ENCODE results near the gene DCANP1. TPM values are rescaled to one million over a fixed set of nuclear protein-coding genes. Genes with fewer than 3 reads are reported as not detected.

The DCANP1 gene
- total RNA-seq, 1 experiment from 2014 or later = not detected

DNA sequence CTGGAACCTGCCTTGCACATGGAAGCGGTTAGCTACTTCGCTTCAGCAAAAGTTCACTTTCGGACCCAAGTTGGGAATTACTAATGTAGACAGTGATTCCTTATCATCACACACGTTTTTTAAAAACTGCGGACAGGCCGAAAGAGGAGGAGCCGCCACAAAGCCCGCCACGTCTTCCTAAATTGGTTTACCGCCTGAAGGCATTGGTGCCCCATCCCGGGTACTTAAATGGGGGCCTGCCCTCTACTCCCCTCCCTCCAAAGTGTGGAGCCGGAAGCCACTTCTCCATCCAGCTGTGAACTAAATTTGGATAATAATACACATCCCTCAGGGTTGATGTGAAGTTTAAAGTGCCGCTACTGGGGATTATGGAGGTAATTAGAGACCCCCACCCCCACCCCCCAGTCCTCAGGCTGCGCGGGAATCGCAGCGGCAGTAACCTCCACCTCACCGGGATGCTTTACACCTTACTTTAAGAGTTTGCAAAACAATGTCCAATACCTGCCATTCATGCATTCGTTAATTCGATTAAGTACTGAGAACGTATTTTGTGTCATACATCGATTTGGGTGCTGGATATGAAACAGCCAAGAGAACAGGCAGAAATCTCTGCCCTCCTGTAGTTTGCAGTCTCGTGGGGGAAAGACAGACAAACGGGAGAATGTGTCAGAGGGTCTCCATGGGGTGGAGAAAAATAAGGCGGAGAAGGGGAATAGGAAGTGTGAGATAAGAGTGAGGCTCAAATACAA lies 47.2 kb downstream of the DCANP1 start:
- ATAC-seq = peak; percentile 35
- POLR2A ChIA-PET = no interaction called here
- no peak for TF ChIP-seq CREB1 (CRISPR knock-in tag; IDR thresholded peaks at IDR 0.05)
- 0 out of 2 replicates have a peak, but pooled peaks have one; percentile 28 for TF ChIP-seq TEAD1 (CRISPR knock-in tag; IDR thresholded peaks at IDR 0.05)
- TF ChIP-seq ZSCAN18 (CRISPR knock-in tag; IDR thresholded peaks at IDR 0.05) = no peak
- no peak for TF ChIP-seq ZNF425 (CRISPR knock-in tag; conservative IDR thresholded peaks at IDR 0.05)
- TF ChIP-seq, protein P1, sequence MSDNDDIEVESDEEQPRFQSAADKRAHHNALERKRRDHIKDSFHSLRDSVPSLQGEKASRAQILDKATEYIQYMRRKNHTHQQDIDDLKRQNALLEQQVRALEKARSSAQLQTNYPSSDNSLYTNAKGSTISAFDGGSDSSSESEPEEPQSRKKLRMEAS (CRISPR knock-in tag; IDR thresholded peaks at IDR 0.05) = no peak
- TF ChIP-seq JAZF1 (CRISPR knock-in tag; IDR thresholded peaks at IDR 0.05) = no peak
- no peak for TF ChIP-seq RELA (CRISPR knock-in tag; IDR thresholded peaks at IDR 0.05; ENCODE audit: borderline replicate concordance)
- TF ChIP-seq ETV6 (CRISPR knock-in tag; IDR thresholded peaks at IDR 0.05) = peak; percentile 64; the same call in 1 of the 2 replicates
- TF ChIP-seq USF1 (CRISPR knock-in tag; IDR thresholded peaks at IDR 0.05) = no peak
- TF ChIP-seq, protein P2, sequence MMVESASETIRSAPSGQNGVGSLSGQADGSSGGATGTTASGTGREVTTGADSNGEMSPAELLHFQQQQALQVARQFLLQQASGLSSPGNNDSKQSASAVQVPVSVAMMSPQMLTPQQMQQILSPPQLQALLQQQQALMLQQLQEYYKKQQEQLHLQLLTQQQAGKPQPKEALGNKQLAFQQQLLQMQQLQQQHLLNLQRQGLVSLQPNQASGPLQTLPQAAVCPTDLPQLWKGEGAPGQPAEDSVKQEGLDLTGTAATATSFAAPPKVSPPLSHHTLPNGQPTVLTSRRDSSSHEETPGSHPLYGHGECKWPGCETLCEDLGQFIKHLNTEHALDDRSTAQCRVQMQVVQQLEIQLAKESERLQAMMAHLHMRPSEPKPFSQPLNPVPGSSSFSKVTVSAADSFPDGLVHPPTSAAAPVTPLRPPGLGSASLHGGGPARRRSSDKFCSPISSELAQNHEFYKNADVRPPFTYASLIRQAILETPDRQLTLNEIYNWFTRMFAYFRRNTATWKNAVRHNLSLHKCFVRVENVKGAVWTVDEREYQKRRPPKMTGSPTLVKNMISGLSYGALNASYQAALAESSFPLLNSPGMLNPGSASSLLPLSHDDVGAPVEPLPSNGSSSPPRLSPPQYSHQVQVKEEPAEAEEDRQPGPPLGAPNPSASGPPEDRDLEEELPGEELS (CRISPR knock-in tag; IDR thresholded peaks at IDR 0.05) = peak; percentile 56; the same call in 1 of the 2 replicates
- TF ChIP-seq, protein P3, sequence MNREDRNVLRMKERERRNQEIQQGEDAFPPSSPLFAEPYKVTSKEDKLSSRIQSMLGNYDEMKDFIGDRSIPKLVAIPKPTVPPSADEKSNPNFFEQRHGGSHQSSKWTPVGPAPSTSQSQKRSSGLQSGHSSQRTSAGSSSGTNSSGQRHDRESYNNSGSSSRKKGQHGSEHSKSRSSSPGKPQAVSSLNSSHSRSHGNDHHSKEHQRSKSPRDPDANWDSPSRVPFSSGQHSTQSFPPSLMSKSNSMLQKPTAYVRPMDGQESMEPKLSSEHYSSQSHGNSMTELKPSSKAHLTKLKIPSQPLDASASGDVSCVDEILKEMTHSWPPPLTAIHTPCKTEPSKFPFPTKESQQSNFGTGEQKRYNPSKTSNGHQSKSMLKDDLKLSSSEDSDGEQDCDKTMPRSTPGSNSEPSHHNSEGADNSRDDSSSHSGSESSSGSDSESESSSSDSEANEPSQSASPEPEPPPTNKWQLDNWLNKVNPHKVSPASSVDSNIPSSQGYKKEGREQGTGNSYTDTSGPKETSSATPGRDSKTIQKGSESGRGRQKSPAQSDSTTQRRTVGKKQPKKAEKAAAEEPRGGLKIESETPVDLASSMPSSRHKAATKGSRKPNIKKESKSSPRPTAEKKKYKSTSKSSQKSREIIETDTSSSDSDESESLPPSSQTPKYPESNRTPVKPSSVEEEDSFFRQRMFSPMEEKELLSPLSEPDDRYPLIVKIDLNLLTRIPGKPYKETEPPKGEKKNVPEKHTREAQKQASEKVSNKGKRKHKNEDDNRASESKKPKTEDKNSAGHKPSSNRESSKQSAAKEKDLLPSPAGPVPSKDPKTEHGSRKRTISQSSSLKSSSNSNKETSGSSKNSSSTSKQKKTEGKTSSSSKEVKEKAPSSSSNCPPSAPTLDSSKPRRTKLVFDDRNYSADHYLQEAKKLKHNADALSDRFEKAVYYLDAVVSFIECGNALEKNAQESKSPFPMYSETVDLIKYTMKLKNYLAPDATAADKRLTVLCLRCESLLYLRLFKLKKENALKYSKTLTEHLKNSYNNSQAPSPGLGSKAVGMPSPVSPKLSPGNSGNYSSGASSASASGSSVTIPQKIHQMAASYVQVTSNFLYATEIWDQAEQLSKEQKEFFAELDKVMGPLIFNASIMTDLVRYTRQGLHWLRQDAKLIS (CRISPR knock-in tag; IDR thresholded peaks at IDR 0.05; ENCODE audit: borderline replicate concordance) = no peak
- 0 out of 2 replicates have a peak, but pooled peaks have one; percentile 18 for TF ChIP-seq FOXK1 (CRISPR knock-in tag; IDR thresholded peaks at IDR 0.05)
- 0 out of 2 replicates have a peak, but pooled peaks have one; percentile 24 for TF ChIP-seq SP1 (CRISPR knock-in tag; conservative IDR thresholded peaks at IDR 0.05)
- peak; percentile 53; the same call in 1 of the 2 replicates for TF ChIP-seq CREM (CRISPR knock-in tag; IDR thresholded peaks at IDR 0.05)
- TF ChIP-seq NR3C1 (CRISPR knock-in tag; conservative IDR thresholded peaks at IDR 0.05; ENCODE audit: low read depth) = no peak
- 0 out of 2 replicates have a peak, but pooled peaks have one; percentile 32 for TF ChIP-seq ZNF281 (CRISPR knock-in tag; IDR thresholded peaks at IDR 0.05)
- peak; percentile 74; the same call in 1 of the 2 replicates for TF ChIP-seq E2F5 (CRISPR knock-in tag; IDR thresholded peaks at IDR 0.05)
- TF ChIP-seq, protein P4, sequence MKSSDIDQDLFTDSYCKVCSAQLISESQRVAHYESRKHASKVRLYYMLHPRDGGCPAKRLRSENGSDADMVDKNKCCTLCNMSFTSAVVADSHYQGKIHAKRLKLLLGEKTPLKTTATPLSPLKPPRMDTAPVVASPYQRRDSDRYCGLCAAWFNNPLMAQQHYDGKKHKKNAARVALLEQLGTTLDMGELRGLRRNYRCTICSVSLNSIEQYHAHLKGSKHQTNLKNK (CRISPR knock-in tag; IDR thresholded peaks at IDR 0.05) = peak; percentile 78

More for the DNA sequence above, 47.2 kb downstream of the DCANP1 start:
- peak; percentile 62 for DNase-seq (ENCODE audit: low spot score)
- peak overlapping the region; percentile 82 for H3K4me3 Mint-ChIP-seq
- H3K9me3 Mint-ChIP-seq = peaks cover 6% of the 10 kb centered on the region
- H3K27me3 Mint-ChIP-seq (ENCODE audit: low read depth) = peaks cover 84% of the 10 kb centered on the region
- H3K36me3 Mint-ChIP-seq = 0 out of 2 replicates have a peak, but pooled peaks cover under 1% of the 10 kb centered on the region
- peak overlapping the region; percentile 86 for H3K27ac Mint-ChIP-seq
- CTCF ChIA-PET = interaction anchor here (1.3 kb wide), 1 partner anchor 26 kb away, joined by 6 read pairs; no protein-coding TSS in a partner anchor
- peaks cover 52% of the 10 kb centered on the region for H3K4me1 Mint-ChIP-seq

Measured in WTC11 (cell line).